SU-DHL-6 (cell line): ENCODE measurements around the gene DPM1.

Source experiments
- H2AFZ ChIP-seq: fragments of 200-600 bp; sonication (generic); 2 replicates; pipeline ENCODE4 v1.6.1; 2014; ENCODE audit warnings: low read depth, mild to moderate bottlenecking, moderate library complexity, mixed read lengths, antibody characterized with exemption, low read length; ENCODE audit not compliant: severe bottlenecking
- H3F3A ChIP-seq: fragments of 200-600 bp; shearing (Covaris generic); 2 replicates; pipeline ENCODE4 v1.6.0; 2016; ENCODE audit warnings: antibody characterized with exemption, mild to moderate bottlenecking; ENCODE audit not compliant: insufficient read depth
- H3K27ac ChIP-seq: fragments of 200-600 bp; sonication (generic); 2 replicates; pipeline ENCODE4 v1.5.1; 2016; ENCODE audit warnings: low read depth, mild to moderate bottlenecking, low read length, moderate library complexity, mixed read lengths
- H3K27me3 ChIP-seq: fragments of 200-600 bp; sonication (generic), shearing (Covaris generic); 2 replicates; pipeline ENCODE4 v1.6.0; 2014; ENCODE audit warnings: mild to moderate bottlenecking, low read length
- H3K36me3 ChIP-seq: fragments of 200-600 bp; sonication (generic); 2 replicates; pipeline ENCODE4 v1.6.1; 2014; ENCODE audit warnings: mild to moderate bottlenecking, low read length, mixed read lengths
- H3K4me2 ChIP-seq: fragments of 300-600, 200-600 bp; shearing (Covaris generic), sonication (generic); 2 replicates; pipeline ENCODE4 v1.6.0; 2014; ENCODE audit warnings: low read length, low read depth, mild to moderate bottlenecking; ENCODE audit not compliant: poor library complexity, severe bottlenecking
- H3K4me3 ChIP-seq: fragments of 200-600 bp; sonication (generic); 2 replicates; pipeline ENCODE4 v1.5.1; 2014; ENCODE audit warnings: antibody characterized with exemption, low read length, mild to moderate bottlenecking, mixed read lengths; ENCODE audit not compliant: insufficient read depth, poor library complexity, severe bottlenecking
- H3K79me2 ChIP-seq: fragments of 200-600 bp; sonication (generic); 2 replicates; pipeline ENCODE4 v1.6.1; 2014; ENCODE audit warnings: mild to moderate bottlenecking, low read length, moderate library complexity; ENCODE audit not compliant: insufficient read depth
- H3K9ac ChIP-seq: fragments of 200-600 bp; sonication (generic); 2 replicates; pipeline ENCODE4 v1.7.0; 2014; ENCODE audit warnings: mild to moderate bottlenecking, low read length
- H3K9me2 ChIP-seq: fragments of 200-600 bp; sonication (generic); replicated peaks from 2 replicates; pipeline ENCODE4 v1.6.1; 2014; ENCODE audit warnings: low read length; ENCODE audit not compliant: insufficient read depth
- H3K9me3 ChIP-seq: fragments of 200-600 bp; sonication (generic); 2 replicates; pipeline ENCODE4 v1.6.1; 2014; ENCODE audit warnings: low read length, mixed read lengths; ENCODE audit not compliant: insufficient read depth
- H4K20me1 ChIP-seq: fragments of 200-600 bp; sonication (generic); 2 replicates; pipeline ENCODE4 v1.6.1; 2014; ENCODE audit warnings: low read depth, mild to moderate bottlenecking, antibody characterized with exemption, low read length, moderate library complexity, mixed read lengths
- CTCF ChIP-seq: fragments of 200-600 bp; sonication (generic); IDR thresholded peaks from one replicate; pipeline ENCODE4 v1.5.1; 2017; ENCODE audit warnings: antibody characterized with exemption, mild to moderate bottlenecking, low read length, moderate library complexity; ENCODE audit not compliant: insufficient read depth, poor library complexity, severe bottlenecking
- EZH2phosphoT487 ChIP-seq: fragments of 200-600 bp; sonication (generic), shearing (Covaris generic); conservative IDR thresholded peaks from 2 replicates; pipeline ENCODE4 v1.6.1; 2018; ENCODE audit warnings: mild to moderate bottlenecking, antibody characterized with exemption, low read length, moderate library complexity, mixed read lengths

DPM1 gene

GRCh38 chr20:50916257-50916656 is 42.1 kb downstream of the DPM1 start:
- TF ChIP-seq EZH2phosphoT487 = no peak
- TF ChIP-seq CTCF = no peak
- Histone ChIP-seq H3K9me2 (no peaks in the 10 kb centered on the region), H3K4me2 (peak overlapping the region; percentile 37), H4K20me1 (peaks cover 54% of the 10 kb centered on the region), H3K9me3 (no peaks in the 10 kb centered on the region), H3K27ac (no peak overlapping the region), H3K27me3 (no peaks in the 10 kb centered on the region), H3F3A (peaks cover 11% of the 10 kb centered on the region; the same call in 1 of the 2 replicates), H2AFZ (no peak overlapping the region), H3K4me3 (no peak overlapping the region), H3K36me3 (peaks cover 24% of the 10 kb centered on the region; the same call in 1 of the 2 replicates), H3K79me2 (peaks cover 99% of the 10 kb centered on the region), H3K9ac (no peak overlapping the region)

GRCh38 chr20:50915424-50915823 is 42.9 kb downstream of the DPM1 start:
- 0 out of 2 replicates have a peak overlapping the region, but pooled peaks have one; percentile 5 for H3K9ac ChIP-seq
- no peak overlapping the region for H3K4me3 ChIP-seq
- peak overlapping the region; percentile 5; the same call in 1 of the 2 replicates for H3K27ac ChIP-seq
- no peaks in the 10 kb centered on the region for H3K9me3 ChIP-seq
- H3K36me3 ChIP-seq = peaks cover 24% of the 10 kb centered on the region; the same call in 1 of the 2 replicates
- H3F3A ChIP-seq = peaks cover 9% of the 10 kb centered on the region; the same call in 1 of the 2 replicates
- H3K4me2 ChIP-seq = peak overlapping the region; percentile 37
- H3K27me3 ChIP-seq = no peaks in the 10 kb centered on the region
- no peak for TF ChIP-seq CTCF
- TF ChIP-seq EZH2phosphoT487 = no peak
- H3K79me2 ChIP-seq = peaks cover 99% of the 10 kb centered on the region
- peaks cover 47% of the 10 kb centered on the region for H4K20me1 ChIP-seq
- H3K9me2 ChIP-seq = no peaks in the 10 kb centered on the region
- H2AFZ ChIP-seq = no peak overlapping the region

- Histone ChIP-seq H3K4me3 (no peak overlapping the region), H3K27me3 (no peaks in the 10 kb centered on the region), H2AFZ (no peak overlapping the region), H3K9ac (no peak overlapping the region), H3F3A (peaks cover 9% of the 10 kb centered on the region; the same call in 1 of the 2 replicates), H3K9me2 (no peaks in the 10 kb centered on the region), H3K4me2 (no peak overlapping the region), H3K27ac (no peak overlapping the region), H3K9me3 (no peaks in the 10 kb centered on the region), H3K79me2 (peaks cover 100% of the 10 kb centered on the region), H4K20me1 (peaks cover 55% of the 10 kb centered on the region), H3K36me3 (peaks cover 24% of the 10 kb centered on the region; the same call in 1 of the 2 replicates)
- TF ChIP-seq EZH2phosphoT487 (no peak), CTCF (no peak)
Measured at GRCh38 chr20:50913690-50914375, 44.5 kb downstream of the DPM1 start.
